Measurements from ENCODE around the gene NPR1. TPM values are rescaled to one million over a fixed set of nuclear protein-coding genes. Genes with fewer than 3 reads are reported as not detected.

NPR1 gene
- total and polyA plus RNA-seq, 2 experiments from 2014 or later = 3.7 to 9.0 TPM

GRCh38 chr1:153688276-153688675, 9.8 kb downstream of the NPR1 start:
- no peaks in the 10 kb centered on the region for H3K27me3 ChIP-seq (ENCODE audit: insufficient read depth)
- Mint-ChIP-seq H3K27ac (peak overlapping the region; percentile 49), H3K27me3 (ENCODE audit: insufficient read depth, low read depth, poor library complexity) (peaks cover 16% of the 10 kb centered on the region), H3K4me3 (no peak overlapping the region; the same call in 2 of the 3 replicates), H3K4me1 (peaks cover 7% of the 10 kb centered on the region; the same call in 2 of the 3 replicates), H3K9me3 (no peaks in the 10 kb centered on the region; the same call in 2 of the 3 replicates), H3K36me3 (ENCODE audit: low read depth) (peaks cover 56% of the 10 kb centered on the region)
- no peak for DNase-seq (ENCODE audit: low spot score)
- TF ChIP-seq CREB1 (CRISPR knock-in tag; IDR thresholded peaks at IDR 0.05; ENCODE audit: low read depth) (no peak), EZH2 (IDR thresholded peaks at IDR 0.05; ENCODE audit: low read depth, unreplicated experiment) (no peak), ETS1 (IDR thresholded peaks at IDR 0.05) (no peak), POLR2AphosphoS5 (IDR thresholded peaks at IDR 0.05; ENCODE audit: low read depth) (no peak), NANOG (IDR thresholded peaks at IDR 0.05; ENCODE audit: borderline replicate concordance) (no peak), ZNF462 (CRISPR knock-in tag; IDR thresholded peaks at IDR 0.05) (no peak), JUNB (IDR thresholded peaks at IDR 0.05; ENCODE audit: unreplicated experiment) (no peak), ZNF114 (CRISPR knock-in tag; IDR thresholded peaks at IDR 0.05) (no peak), STAT1 (IDR thresholded peaks at IDR 0.05; ENCODE audit: unreplicated experiment) (no peak), ZNF331 (CRISPR knock-in tag; IDR thresholded peaks at IDR 0.05; ENCODE audit: low read depth) (no peak), EZH2phosphoT487 (IDR thresholded peaks at IDR 0.05; ENCODE audit: unreplicated experiment) (no peak), CTCF (conservative IDR thresholded peaks at IDR 0.05; ENCODE audit: low read depth in 2 of 2) (no peak), REST (IDR thresholded peaks at IDR 0.05; ENCODE audit: unreplicated experiment) (no peak)
- H3K36me3 ChIP-seq (ENCODE audit: insufficient read depth) = no peaks in the 10 kb centered on the region
- no peak for ATAC-seq
- H4K20me1 ChIP-seq (replicated peaks; ENCODE audit: insufficient read depth) = no peaks in the 10 kb centered on the region
- H3K9me2 ChIP-seq (ENCODE audit: insufficient read depth) = no peaks in the 10 kb centered on the region
- H3K4me2 ChIP-seq = no peak overlapping the region
- H2AFZ ChIP-seq = no peak overlapping the region
- no peak overlapping the region for H3K27ac ChIP-seq (ENCODE audit: low read depth)
- no peak overlapping the region for H3K4me3 ChIP-seq
- no peaks in the 10 kb centered on the region for H3F3A ChIP-seq (replicated peaks; ENCODE audit: low read depth)
- no peaks in the 10 kb centered on the region for H3K79me2 ChIP-seq (replicated peaks; ENCODE audit: insufficient read depth)
- no peaks in the 10 kb centered on the region for H3K4me1 ChIP-seq (ENCODE audit: insufficient read depth)

Data from GM23338 (cell line).